Spleen (tissue), 7 donors: ENCODE data around the gene WDFY4.

Experiments
- POLR2A ChIP-seq, 3 donors: fragments of 450-650 bp; IDR thresholded peaks; one replicate each; pipeline ENCODE4 v1.5.1; 2017; ENCODE audit warnings: antibody characterized with exemption in 3 of 3, mild to moderate bottlenecking in 1 of 3
- POLR2AphosphoS5 ChIP-seq, 3 donors: sonication (generic); formaldehyde crosslinking; IDR thresholded peaks; one replicate each; pipeline ENCODE4 v1.5.1; 2017; ENCODE audit warnings: antibody characterized with exemption in 3 of 3
- TF ChIP-seq, protein P1 (sequence below), 11 experiments: fragments of 200-600 bp in 7 of 11; fragments of 450-650 bp in 4 of 11; sonication (generic) in 4 of 11; IDR thresholded peaks in 8 of 11; conservative IDR thresholded peaks in 3 of 11; 1 replicate in 7 of 11; 2 replicates in 4 of 11; pipeline versions ENCODE4 v1.4.0 to v1.8.0; 2016 to 2021; ENCODE audit warnings: antibody characterized with exemption in 11 of 11, inconsistent platforms in 4 of 11, mild to moderate bottlenecking in 1 of 11
- donor health status: DM: no; HTN: no; CAD: no; lungs with moderate emphysema.
- donor health status: DM: no; HTN: no; CAD: no.
- donor health status: DM: no; HTN: no; CAD: no.

DNA sequence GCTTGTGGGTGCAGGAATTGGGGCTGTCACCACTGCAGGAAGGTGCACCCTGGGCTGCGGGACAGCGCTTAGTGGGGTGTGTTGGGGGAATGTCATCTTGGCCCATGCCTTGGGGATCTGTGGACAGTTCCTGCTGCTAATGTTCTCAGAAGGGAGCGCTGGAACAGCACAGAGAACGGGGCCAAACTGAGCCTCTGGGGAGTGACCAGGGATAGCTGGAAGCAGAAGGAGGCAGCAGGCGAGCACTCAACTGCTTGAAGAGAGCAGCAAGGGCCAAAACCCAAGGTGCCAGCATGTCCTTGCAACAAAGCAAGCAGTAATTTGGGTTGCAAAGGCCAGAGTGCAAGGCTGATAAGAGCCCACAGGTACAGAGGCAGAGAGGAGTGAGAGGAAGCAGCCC is 31.3 kb upstream of the WDFY4 start:
- TF ChIP-seq, protein P1, sequence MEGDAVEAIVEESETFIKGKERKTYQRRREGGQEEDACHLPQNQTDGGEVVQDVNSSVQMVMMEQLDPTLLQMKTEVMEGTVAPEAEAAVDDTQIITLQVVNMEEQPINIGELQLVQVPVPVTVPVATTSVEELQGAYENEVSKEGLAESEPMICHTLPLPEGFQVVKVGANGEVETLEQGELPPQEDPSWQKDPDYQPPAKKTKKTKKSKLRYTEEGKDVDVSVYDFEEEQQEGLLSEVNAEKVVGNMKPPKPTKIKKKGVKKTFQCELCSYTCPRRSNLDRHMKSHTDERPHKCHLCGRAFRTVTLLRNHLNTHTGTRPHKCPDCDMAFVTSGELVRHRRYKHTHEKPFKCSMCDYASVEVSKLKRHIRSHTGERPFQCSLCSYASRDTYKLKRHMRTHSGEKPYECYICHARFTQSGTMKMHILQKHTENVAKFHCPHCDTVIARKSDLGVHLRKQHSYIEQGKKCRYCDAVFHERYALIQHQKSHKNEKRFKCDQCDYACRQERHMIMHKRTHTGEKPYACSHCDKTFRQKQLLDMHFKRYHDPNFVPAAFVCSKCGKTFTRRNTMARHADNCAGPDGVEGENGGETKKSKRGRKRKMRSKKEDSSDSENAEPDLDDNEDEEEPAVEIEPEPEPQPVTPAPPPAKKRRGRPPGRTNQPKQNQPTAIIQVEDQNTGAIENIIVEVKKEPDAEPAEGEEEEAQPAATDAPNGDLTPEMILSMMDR (IDR thresholded peaks at IDR 0.05 in 8 of 11, conservative IDR thresholded peaks at IDR 0.05 in 3 of 11) = no peak
- TF ChIP-seq POLR2A (IDR thresholded peaks at IDR 0.05) = no peak
- TF ChIP-seq POLR2AphosphoS5 (IDR thresholded peaks at IDR 0.05) = no peak
